LoVo (cell line): Measurements from ENCODE around the gene SWSAP1.
A peak's percentile ranks its signal among the peaks of the same experiment; 100 is the strongest.
"Not testable (repeated sequence)": the region's sequence is repeated elsewhere in the genome, so short reads cannot be mapped to it uniquely, and the experiment has no call there.

Experiments used
- DNase-seq: peaks from one replicate; pipeline ENCODE4 v3.0.0-alpha.2; 2016; ENCODE audit warnings: low spot score

SWSAP1 gene, protein sequence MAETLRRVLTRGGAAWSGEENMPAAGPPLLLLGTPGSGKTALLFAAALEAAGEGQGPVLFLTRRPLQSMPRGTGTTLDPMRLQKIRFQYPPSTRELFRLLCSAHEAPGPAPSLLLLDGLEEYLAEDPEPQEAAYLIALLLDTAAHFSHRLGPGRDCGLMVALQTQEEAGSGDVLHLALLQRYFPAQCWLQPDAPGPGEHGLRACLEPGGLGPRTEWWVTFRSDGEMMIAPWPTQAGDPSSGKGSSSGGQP

GRCh38 chr19:11374433-11375142 lies at the start of gene SWSAP1:
Gene SWSAP1 (plus strand): TSS chr19:11374666. CDS start chr19:11374681, 15 bp downstream.
- peak; percentile 99 for DNase-seq

DNA sequence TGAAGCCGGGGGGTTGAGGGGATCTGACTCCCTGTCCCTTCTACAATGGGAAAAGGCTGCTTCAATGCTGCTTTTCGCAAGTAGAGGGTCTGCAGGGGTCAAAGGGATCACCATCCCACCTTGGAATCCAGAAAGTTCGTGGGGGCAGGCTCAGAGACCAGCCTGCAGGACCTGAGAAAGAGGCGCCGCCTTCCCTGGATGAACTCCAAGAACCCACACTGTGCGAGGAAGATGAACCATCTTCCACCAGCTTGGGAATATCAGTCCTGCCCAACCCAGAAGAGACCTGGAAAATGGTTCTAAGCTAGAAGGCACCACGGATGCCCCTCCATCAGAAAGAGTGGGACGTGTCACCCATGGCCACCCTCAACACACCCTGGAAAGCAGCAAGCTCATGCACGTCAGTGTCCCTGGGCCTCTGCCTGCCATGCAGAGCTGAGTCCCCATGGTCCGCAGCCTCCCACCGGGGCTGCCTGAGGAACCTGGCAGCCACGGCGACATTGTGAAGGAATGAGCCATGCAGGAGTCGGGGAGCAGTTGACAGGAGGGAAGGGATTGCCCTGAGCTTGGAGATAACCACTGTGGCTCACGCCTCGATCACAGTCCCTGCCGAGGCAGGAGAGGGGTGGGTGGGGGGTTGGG lies 49.6 kb upstream of the SWSAP1 start:
- no peak for DNase-seq

DNA sequence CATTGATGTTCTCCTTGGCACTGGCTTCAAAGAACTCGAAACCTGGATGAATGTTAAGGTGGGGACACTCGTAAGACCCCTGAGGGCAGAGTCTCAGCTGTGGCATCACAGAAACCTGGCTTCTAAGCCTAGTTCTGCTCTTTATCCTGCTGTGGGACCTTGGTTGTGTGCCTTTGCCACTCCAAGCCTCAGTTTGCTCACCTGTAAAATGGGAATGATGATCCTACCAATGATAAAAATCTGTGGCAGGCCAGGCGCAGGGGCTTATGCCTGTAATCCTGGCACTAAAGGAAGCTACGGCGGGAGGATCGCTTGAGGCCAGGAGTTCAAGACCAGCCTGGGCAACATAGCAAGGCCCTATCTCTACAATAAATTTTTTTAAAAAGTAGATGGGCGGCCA lies 48.9 kb upstream of the SWSAP1 start:
- no peak for DNase-seq

DNA sequence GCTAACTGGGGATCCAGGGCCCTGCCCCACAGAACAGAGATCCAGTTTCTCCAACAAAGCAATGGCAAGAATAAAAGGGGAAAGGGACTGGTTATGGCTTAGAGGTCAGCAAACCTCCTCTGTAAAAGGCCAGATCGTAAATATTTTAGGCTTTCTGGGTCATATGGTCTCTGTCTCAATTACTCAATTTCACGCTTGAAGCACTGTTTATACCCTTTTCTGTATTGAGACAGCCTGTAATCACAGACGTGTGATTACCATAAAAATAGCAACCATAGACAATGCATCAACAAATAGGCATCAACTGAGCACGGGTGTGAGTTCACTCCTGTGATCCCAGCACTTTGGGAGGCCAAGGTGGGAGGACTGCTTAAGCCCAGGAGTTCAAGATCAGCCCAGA lies 44.3 kb upstream of the SWSAP1 start:
- no peak for DNase-seq

DNA sequence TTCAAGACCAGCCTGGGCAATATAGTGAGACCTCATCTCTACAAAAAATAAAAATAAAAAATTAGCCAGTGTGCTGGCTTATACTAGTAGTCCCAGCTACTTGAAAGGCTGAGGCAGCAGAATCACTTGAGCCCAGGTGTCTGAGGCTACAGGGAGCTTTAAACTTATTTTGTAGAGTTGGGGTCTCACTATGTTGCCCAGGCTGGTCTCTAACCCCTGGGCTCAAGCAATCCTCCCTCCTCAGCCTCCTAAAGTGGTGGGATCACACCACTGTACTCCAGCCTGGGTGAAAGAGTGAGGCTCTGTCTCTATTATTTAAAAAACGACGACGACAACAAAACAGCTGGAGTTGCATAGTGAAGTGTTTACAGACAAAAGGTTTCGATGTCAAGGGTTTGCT lies 43.0 kb upstream of the SWSAP1 start:
- no peak for DNase-seq

GRCh38 chr19:11332822-11333221 lies 41.6 kb upstream of the SWSAP1 start:
- DNase-seq, result no peak

GRCh38 chr19:11333838-11334237 lies 40.6 kb upstream of the SWSAP1 start:
- DNase-seq, result not testable (repeated sequence)

GRCh38 chr19:11335449-11336146 lies 38.9 kb upstream of the SWSAP1 start:
- no peak for DNase-seq

DNA sequence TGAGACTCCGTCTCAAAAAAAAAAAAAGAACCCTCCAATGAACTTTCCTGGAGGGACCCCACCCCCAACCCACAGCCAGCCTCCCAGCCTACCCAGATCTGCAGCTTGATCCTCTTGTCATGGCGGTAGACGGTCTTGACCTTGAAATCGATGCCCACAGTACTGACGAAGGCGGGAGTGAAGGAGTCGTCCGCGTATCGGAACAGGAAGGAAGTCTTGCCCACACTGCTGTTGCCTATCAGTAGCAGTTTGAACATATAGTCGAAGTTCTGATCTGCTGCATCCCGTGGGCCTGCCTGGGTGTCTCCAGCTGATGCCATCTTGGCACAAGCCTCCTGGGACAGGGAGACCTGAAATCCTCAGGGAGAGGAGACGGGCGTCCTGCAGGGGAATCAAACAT lies 37.4 kb upstream of the SWSAP1 start:
- no peak for DNase-seq

GRCh38 chr19:11338121-11338520 lies 36.3 kb upstream of the SWSAP1 start:
- no peak for DNase-seq

- no peak for DNase-seq
Observed at GRCh38 chr19:11338569-11339253, 35.8 kb upstream of the SWSAP1 start.

DNA sequence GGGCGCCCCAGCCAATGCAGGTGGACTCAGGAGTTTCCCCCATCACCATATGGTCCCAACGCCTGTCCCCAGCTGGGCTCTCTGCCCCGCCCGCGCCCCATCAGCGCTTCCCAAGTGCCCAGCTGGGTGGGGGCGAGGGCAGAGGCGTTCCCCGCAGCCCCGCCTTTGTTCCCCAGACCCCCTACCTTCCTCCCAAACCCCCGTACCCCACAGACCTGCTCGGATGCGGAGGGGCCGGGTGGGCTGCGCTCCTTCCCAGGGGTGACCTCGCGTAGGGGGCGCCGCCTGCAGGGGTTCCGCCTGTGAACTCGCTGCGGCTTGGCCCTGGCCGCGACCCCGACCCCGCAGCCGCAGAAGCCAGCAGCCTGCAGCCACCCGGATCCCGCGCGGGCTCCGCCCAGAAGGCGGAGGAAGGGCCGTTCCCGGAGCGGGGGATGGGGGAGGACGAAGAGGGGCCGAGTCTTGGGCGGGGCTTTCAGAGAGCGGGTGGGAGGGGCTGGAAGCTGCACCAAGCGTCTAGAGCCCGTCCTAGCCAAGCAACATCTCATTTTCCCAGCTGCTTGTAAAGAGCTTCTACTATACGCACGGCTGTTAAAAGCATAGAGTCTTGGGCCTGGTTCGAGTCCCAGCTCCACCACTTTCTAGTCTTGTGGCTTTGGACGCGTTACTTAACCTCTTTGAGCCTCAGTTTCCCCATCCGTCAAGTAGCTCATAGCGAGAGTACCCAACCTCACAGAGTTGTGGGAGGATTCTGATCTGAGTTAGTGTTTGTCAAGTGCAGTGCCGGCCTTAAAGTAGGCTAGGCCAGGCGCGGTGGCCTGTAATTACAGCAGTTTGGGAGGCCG lies 35.0 kb upstream of the SWSAP1 start, which contains the start of gene RAB3D:
RAB3D (minus strand) TSS at position 404 of the 845 bp plus-strand sequence. CDS start 2,258 bp downstream, outside the sequence.
- peak; percentile 88 for DNase-seq

GRCh38 chr19:11340099-11340467 lies 34.4 kb upstream of the SWSAP1 start:
- DNase-seq, result not testable (repeated sequence)

DNA sequence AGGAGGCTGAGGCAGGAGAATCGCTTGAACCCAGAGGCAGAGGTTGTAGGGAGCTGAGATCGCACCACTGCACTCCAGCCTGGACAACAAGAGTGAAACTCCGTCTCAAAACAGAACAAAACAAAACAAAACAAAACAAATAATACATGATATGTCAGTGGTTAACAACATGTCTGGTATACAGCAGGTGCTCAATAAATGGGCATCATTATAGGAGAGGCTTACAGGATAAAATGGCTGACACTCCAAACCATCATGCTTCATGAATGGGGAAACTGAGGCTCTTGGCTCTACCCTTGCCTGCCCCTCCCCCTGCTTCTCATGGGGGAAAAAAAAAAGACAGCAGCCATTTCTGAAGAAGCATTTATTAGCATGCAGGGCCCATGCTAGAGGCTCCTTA lies 32.0 kb upstream of the SWSAP1 start:
- no peak for DNase-seq

GRCh38 chr19:11345122-11345803 lies 29.2 kb upstream of the SWSAP1 start:
- no peak for DNase-seq

DNA sequence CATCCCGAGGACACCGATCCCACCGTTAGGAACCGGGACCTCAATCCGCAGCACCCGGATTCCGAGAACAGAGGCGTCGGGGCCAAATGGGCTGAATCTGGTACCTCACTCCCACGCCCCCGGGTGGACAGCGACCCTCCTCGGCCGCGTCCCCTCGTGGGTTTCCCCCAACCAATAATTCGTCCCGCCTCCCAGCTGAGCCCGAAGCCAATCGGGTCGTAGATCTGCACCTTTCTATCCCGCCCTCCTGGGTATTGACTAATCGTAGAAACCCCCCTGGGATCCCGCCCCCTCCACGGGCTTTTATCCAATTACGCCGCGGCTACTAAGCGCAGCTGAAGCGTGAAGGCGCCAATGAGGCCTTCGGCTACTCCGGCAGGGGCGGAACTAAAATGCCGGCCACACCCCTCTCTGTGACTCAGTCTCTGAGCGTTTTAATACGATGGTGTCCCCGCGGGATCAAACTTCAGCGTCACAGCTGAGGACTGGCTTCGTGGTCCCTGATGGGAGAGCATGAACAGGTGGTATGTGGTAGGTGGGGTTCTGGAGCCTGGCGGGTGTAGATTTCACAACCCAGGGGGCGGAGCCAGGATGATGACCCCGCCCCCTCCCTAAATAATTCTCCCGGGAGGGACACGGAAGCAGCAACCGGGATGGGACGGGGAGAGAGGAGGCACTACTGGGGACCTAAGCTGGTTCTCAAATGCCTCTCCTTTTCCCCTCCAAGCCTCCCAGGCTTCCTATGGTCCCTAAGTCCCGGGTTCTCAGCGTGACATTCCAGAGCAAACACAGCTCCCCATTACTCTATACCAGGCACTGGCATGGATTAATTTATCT lies 28.1 kb upstream of the SWSAP1 start, which contains the start of the genes CCDC159 and TMEM205:
CCDC159 (plus strand) TSS at position 416 of the 837 bp plus-strand sequence; CDS start at position 504, 88 bp downstream.
TMEM205 (minus strand) TSS at position 165 of the 837 bp plus-strand sequence. CDS start 649 bp downstream, outside the sequence.
- DNase-seq, result peak; percentile 99

GRCh38 chr19:11347546-11348039 lies 26.9 kb upstream of the SWSAP1 start:
- DNase-seq, result no peak

GRCh38 chr19:11349171-11349570 lies 25.3 kb upstream of the SWSAP1 start:
- DNase-seq, result no peak

- not testable (repeated sequence) for DNase-seq
Observed at GRCh38 chr19:11354102-11354501, 20.4 kb upstream of the SWSAP1 start.
